GM19397 (cell line): ENCODE measurements around the gene CIPC.

Experiments
- ATAC-seq: cut with Tn5 transposase; IDR thresholded peaks from one replicate; pipeline ENCODE4 v1.9.1; 2021; ENCODE audit warnings: mild to moderate bottlenecking, moderate library complexity; ENCODE audit not compliant: unreplicated experiment

Gene CIPC

DNA sequence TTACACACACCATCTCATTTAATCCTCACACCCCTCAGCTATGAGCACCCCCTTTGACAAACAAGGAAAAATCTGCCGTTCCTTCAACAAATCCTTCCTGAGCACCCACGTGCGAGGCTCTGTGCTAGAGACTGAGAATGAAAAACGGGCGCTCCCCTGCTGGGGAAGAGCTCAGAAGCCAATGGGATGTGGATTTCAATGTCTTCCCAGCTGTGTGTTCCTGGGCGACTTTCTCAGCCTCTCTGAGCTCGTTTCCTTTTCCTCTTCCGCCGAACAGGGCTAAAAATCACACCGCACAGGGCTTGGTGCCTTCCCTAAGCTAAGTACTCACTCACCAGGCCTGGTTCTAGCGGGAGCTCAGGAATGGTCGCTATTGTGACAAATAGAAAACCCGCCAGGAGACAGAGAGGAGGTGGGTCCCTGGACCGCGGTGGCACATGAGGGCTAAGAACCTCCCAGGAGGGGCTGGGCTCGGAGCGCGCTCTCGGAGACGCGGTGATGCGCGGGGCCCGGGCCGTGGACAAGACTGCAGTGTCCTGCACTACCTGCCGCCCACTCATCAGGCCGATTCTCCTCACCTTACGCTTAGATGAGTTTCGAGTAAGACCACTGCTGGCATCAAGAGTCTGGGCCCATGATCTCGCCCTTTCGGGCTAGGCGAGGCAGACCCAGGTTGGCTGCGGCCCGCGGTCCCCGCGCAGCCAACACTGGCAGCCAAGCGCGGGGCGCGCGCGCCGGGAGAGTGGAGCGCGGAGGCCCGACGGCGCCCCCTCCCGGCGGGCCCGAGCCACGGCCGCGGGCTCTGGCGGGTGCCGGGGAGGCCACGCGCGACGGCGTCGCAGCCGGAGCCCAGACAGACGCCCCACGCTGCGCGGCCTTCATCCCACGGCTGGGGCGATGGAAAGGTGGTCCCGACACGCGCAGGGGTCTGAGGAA lies 26.6 kb downstream of the CIPC start:
- ATAC-seq: no peak

DNA sequence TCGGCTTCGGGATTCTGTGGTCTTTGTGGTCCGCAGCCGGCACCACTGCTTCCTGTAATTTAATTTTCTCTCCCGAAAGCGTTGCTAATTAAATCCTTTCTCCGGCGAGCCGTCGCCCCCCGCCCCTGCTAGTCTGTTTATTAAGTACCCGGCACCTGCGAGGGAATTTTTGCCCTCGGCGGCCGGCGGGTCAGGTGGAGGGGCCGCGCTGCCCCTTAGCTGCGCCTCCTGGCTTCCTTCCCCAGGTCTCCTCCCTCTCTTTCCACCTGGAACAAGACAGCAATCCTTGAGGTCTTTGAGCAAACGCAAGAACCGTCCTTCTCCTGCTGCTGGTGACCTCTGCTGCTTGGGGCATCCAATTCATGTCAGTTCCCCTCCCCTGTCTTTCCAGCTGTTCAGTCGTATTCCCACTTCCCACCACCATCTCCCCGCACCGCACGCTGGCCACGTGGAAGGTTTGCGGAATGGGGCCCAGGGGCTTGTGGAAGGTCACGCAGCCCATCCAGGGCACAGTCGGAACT lies 27.3 kb downstream of the CIPC start:
- ATAC-seq: no peak

DNA sequence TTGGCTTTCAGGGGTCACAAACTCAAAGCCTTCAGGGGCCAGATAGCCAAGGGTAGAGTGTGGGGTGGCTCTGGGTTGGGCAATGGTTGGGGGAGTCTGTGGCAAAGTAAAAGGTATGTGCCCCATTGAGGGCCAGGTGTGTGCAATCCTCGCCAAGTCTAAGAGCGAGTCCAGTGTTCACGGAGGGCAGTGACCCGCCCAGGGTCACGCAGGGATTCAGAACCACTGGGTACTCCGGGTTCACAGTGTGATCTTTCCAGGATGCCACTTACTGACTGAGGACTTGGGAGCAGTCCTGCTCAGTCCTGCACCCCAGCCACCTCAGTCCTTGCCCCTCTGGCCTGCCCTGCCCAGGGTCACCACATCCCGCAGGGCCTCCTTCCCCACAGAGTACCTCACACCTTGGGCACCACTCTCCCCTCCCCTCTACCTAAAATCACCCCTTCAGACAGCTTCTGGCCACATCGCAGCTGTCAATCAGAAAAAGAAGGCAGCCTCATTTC lies 27.8 kb downstream of the CIPC start:
- ATAC-seq: no peak

DNA sequence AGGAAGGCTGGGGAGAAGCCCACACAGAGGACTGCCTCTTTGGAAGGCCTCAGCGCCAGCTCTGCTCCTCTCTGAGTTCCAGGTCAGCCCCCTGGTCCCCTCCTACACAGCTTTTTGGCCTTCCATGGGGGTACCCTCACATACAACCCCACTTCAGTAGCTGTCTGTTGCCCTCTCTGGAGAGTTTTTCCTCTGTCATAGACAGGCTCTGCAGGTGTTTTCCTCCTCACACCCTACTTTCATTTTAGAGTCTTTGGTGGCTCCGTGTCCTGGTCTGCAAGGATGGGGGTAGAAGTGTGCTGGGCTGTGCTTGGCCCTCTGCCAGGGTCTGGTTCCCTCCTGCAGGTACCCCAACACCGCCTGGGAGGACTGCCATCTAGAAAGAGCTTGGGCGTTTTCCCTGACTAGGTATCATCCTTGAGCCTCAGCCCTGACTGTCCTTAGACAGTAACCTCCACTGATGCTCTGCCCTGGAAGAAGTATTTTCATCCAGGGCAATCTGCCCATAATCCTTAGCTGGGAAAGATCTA lies 28.5 kb downstream of the CIPC start:
- no peak for ATAC-seq

DNA sequence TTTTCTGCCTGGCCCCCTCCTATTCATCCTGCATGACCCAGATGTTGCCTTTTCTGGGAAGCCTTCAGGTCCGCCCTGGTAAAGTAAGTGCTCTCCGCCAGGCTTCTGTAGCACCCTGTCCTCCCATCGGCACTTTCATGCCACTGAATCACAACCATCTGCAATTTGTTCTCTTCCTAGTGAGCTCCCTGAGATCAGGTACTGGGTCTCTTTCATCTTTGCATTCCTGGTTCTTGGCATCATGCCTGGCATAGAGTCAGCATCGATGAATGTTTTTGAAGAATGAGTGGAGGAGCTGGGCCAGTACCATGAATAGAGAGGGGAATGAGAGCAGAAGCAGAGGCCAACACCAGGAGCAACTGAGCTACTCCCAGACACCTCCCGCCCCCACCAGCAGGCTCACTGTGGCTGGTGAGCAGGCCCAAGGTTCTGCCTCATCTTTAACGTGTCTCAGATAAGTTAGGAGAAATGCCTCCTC lies 30.4 kb downstream of the CIPC start:
- no peak for ATAC-seq

DNA sequence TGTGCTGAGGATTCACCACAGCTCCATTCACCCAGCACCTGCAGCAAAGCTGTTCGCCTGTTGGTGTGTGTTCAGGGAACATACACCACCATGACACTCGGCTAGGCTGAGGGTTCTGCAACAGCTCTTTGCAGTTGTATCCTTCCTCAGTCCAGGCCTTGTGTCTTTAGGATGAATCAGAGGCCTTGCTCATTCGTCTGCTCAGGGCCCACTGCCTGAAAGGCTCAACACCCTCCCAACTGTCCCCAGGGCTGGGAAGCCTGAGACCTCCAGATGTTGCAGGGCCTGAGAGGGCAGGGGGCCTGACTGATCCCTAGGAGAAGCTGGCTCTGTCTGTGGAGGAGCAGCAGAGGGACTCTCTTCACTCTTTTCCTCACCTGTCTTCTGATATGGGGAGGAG lies 32.3 kb downstream of the CIPC start:
- ATAC-seq: no peak

DNA sequence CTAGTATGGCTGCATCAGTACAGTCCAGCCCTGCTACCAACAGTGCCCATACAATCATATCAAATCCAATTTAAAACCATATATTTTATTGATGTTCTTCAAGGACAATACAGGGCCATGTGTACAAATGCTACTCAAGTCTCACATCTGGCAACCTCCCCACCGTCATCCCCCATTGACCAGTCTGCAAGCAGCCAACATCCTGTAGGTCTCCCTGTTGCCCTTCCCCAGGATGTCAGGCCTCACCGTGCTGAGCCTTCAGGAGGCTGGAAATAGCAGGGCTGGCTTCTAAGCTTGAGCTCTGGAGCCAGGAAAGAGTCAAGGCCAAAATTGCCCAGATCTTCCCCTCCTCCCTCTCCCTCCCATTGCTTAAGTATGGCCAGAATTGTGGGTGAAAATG lies 33.1 kb downstream of the CIPC start:
- no peak for ATAC-seq

DNA sequence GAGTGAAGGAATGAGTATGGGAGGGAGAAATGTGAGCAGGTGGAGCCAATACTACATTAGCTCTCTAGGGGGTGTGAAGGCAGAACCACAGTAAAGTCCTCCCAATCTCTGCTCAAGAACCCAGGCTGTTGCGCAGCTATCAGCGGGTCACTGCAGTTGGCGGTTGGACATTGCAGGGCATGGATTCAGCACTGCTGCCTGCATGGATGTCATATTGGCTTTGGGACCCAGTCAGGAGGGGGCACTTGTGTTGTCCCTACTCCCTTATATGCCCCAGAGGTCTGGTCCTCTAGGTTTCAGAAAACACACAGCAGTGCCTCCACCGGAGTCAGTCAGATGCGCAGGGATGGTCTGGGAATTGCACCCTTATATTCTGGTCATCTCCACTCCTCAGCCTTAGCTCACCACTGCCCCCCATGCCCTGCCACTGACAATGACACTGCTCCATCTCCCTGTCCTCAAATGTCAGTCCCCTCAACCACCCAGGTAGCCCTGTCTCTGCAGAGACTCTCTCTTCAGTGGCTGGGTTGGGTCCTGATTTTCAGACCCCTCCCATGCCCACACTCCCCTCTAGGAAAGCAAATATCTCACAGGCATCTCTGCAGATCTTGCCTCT lies 33.9 kb downstream of the CIPC start:
- ATAC-seq: no peak

DNA sequence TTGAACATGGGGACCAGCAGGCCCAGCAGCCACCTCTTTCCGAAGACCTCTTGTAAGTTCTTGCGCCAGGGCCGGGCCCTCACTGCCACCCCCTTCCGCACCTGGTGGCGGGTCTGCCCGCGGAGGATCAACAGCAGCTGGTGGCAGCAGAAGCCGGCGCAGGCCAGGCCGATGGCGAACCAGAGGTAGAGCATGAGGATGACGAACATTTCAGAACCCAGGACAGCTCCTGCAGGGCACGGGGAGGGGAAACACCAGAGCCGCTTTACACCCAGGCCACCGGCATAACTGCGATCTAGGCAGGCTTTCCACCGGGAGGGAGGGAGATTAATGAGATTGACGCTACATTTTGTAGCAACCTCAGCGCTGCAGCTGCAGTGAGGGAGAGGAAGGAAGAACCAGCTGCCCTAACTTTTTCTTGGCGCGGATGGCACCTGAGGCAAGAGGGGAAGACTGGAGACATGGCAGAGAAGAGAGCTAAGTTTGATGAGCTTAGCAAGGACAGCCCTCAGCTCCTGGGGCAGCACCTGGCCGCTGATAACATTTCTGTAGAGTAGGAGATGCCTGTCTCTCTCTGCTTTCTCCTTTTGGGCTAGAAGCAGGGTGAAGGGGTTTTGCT lies 35.8 kb downstream of the CIPC start:
- no peak for ATAC-seq

DNA sequence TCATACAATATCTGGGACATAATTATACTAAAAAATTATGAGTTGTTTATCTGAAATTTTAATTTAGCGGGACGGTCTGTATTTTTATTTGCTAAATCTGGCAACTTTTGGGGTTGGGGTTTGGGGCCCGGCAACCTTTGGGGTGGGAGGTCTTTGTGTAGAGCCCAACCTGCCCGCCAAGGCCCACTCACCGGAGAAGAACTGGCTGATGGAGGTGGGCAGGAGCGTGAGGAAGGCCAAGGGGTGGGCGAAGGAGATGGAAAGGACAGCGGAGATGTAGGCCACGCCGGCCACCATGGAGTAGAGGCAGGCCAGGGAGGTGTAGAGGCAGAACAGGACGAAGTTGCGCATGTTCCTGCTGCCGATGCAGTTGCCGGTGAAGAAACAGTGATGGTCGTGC lies 41.0 kb downstream of the CIPC start:
- no peak for ATAC-seq

DNA sequence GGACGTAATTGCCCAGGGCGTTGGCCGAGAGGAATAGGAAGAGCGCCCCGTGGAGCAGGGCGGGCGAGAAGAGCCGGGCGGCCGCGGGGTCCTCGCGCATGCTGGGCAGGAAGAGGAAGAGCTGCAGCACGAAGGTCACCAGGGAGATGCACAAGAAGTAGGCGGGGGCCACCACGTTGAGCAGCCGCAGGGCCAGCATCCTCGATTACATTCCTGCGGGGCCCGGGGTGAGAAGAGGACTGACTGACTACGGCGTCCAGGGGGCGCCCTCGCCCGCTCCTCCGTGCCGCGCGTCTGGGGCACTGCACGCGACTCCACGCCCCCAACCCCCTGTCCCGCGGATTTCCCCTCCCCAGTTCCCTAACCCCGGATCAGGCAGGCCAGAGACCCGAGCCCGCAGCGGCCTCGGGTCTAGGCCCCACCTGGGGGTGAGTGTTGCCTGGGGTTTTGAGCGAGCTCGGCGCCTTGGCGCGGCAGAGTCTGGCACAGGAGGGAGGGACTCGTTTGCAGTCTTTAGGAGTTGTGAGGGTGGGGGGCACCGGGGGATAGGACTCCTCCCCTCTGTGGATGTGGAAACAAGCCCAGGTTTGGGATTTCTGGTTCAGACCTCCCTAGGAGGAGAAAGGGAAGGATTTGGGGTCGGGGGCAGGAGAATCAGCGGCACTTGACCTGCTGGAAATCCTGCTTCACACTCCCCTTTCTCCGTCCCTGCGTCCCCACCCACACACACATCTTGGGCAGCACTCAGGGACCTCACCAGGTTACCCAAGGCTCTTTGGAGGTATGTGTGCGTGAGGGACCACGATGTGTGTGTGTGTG lies 41.7 kb downstream of the CIPC start:
- no peak for ATAC-seq

DNA sequence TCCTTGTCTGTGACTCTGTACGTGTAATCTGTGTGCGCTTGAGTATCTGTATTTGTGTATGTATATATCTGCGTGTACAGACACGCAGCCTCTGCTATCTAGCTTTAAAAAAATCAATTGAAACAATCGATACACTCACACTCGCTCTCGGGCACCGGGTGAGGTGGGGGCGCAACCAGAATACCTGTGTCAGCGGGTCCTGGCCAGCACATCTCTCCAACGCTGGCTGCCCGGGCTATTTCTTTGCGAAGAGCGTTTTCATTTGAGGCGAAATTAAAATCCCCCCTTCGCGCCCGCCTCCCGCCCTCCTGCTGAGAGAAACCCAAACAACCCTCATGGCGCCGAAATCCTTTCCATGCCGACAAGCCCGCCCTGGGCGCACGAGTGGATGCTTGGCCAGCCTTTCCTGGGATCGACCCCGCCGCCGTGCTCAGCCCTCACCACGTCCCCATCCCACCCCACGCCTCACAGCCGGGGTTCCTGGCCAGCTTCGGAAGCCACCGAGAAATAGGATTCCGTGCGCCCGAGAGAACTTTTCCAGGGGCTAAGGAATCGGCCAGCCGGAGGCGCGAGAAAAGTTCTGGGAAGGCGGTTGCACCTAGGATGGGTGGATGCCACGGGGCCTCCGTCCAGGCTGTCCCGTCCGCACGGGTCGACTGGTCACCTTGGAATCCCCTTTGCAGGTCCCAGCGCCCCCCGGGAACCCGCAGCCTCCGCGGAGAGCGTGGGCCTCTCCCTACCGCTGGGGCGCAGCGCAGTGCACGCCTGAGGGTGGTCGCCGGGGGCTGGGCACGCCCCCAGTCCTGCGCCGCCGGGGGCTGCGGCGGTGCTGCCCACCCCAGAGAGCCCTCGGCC lies 42.5 kb downstream of the CIPC start:
- ATAC-seq: no peak

DNA sequence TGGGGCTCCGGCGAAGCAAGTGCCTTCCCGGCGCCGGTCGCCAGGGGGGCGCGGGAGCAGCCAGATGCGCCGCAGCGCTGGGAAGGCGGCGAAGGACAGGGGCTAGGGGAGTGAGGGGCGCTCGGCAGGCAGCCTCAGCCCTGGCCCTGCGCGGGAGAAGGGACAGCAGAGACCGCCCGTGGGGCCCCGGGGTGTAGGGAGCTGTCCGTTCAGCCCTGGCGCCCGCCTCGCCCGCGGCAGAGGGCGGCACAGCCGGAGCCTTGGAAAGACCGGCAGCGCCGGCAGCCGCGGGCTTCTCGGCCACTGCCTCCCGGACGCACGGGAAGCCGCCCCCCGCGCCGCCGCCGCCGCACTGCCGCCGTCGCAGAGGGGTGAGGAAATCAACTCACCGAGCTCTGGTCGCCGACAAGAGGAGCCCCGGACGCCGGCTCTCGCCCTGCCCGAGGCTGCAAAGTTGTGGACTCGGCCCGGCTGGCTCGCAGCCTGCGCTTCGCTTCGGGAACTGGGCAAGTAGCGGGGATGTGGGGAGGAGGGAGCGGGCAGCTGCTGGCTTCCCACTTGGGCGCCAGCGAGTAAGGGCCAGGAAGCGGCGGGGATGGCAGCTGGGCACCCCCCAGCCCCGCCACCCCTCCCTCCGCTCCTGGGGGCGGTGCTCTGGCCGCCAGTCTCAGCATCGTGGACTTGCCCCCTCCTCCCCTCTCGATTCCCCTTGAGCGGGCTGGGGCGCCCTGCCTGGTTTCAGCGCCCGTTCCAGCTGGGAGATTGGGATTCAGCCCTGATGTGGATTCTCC lies 43.4 kb downstream of the CIPC start, which contains the start of gene ZDHHC22:
TSS of gene ZDHHC22 (minus strand) at position 578 of the 791 bp plus-strand sequence. CDS start 2,053 bp downstream, outside the sequence.
- ATAC-seq: no peak

DNA sequence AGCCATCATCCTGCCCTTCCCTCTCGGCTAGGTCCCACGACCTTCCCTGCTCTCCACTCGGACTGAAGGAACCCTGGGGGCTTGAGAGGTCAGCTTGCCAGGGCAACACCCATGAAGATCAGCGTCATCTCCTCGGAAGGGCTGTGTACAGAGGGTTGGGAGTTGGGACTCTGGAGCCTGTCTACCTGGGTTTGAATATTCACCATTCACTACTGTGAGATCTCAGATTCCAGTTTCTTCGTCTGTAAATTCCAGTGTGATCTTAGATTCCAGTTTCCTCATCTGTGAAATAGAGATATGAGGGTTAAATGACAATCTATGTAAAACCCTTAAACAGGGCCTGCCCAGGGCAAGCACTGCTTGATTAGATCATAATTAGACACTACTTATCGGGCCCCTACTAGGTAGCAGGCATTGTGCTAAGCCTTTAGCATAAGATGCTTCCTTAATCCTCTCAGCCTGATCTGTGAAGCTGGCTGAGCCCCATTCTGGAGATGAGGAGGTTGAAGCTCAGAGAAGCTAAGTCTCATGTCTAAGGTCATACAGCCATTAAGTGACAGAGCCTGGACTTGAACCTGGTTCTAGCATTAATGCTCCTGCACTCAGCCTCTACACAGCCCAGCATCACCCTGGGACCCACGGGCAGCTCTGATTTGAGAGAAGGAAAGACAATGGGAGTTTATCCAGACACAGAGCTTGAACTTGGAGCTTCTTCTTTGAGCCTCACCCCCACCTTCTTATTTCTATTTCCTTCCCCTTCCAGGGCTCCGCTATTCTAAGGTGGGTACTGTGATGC lies 44.1 kb downstream of the CIPC start:
- ATAC-seq: no peak

DNA sequence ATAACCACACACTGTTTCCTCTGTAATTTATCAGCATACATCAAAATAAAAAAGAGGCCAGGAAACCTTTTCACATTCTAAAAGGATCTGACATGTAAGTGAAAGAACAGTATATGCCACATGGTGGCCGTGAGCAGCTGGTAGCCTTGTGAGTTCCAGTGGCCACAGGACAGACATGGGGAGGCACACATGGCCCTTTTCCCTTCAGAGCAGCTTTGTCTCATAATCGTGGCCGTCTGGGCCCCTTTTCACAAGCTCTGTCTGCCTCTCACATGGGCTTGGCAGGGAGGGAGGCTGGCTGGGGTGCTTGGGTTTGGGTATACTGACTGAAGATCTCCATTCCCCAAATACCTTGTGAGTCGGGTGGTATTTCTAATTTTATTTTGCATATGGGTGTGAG lies 45.0 kb downstream of the CIPC start:
- no peak for ATAC-seq

DNA sequence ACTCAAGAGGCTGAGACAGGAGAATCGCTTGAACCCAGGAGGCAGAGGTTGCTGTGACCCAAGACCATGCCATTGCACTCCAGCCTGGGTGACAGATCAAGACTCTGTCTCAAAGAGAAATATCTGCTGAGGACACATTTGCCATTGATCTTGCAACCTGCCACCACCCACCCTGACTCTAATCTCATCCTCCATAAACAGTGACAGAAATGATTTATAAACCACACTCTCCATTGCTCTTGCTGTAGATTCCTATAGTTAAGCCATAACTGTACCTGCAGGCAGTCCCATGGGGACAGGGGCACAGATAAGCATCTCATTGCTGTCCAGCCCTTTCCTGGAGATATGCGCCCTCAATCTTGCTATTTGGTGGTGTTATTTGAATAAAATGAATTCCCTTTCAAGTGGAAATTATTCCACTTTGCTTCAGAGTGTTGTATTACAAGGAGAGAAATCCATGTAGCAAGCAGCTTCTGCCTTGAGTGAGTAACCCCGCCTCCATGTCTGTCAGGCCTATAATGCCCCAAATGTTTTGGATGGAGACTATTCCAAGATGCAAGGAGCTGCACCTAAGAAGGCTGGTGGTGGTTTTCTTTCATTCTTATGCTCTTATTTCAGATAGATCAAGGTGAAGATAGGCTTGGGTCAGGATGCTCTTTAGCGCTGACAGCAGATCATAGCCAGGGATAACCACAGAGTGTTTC lies 46.5 kb downstream of the CIPC start:
- ATAC-seq: no peak
